Retinal pigment epithelial cell (primary cell): ENCODE measurements around the gene DAZL.

Experiments used
- DNase-seq: peaks from one replicate; pipeline ENCODE4 v3.0.0-alpha.2; 2010; ENCODE audit warnings: low read depth
- H3K4me3 ChIP-seq: 2 replicates; pipeline ENCODE4 v1.5.1; 2011; ENCODE audit warnings: mild to moderate bottlenecking, low read length, control low read depth, moderate library complexity
- TF ChIP-seq, protein P1 (sequence below): conservative IDR thresholded peaks from 2 replicates; pipeline ENCODE4 v1.5.1; 2011; ENCODE audit warnings: low read depth, low read length, control low read depth, inconsistent platforms

Gene DAZL, protein sequence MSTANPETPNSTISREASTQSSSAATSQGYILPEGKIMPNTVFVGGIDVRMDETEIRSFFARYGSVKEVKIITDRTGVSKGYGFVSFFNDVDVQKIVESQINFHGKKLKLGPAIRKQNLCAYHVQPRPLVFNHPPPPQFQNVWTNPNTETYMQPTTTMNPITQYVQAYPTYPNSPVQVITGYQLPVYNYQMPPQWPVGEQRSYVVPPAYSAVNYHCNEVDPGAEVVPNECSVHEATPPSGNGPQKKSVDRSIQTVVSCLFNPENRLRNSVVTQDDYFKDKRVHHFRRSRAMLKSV

DNA sequence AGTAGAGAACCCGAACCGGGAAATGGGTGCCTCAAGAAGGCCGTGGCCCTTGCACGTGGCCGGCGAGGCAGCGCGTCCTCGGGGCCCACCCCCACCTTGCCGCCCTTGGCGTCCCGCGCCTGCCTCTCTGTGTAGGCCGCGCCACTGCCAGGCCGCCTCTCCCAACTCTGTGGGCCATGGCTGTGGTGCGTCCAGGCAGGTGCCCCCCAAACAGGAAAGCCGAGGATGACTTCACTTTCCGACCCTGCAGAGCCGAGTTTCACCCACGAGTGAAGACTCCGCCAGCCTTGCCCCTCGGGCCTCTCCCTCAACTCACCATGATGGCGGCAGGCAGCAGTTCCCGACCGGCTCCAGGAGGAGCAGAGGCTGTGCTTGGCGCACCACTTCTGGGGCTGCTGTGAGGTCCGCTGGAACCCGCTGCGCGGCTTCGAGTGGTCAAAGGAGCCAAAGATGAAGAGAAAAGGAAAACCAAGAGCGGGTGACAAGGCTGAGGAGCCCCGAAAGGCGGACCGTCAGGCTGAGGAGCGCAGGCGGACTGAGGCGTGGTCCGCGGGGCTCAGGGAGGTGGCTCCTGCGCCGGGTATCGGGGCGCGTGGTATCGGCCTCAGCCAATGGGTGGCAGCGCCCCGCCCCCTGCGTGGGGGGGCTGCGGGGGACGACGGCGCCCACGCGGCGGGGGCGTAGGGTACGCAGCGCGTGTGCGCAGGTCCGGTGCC is at the start of gene DAZL:
Gene DAZL, minus strand, starts transcription at position 537 of the 716 bp plus-strand sequence. Its CDS starts 218 bp downstream, at position 319.
- TF ChIP-seq, protein P1, sequence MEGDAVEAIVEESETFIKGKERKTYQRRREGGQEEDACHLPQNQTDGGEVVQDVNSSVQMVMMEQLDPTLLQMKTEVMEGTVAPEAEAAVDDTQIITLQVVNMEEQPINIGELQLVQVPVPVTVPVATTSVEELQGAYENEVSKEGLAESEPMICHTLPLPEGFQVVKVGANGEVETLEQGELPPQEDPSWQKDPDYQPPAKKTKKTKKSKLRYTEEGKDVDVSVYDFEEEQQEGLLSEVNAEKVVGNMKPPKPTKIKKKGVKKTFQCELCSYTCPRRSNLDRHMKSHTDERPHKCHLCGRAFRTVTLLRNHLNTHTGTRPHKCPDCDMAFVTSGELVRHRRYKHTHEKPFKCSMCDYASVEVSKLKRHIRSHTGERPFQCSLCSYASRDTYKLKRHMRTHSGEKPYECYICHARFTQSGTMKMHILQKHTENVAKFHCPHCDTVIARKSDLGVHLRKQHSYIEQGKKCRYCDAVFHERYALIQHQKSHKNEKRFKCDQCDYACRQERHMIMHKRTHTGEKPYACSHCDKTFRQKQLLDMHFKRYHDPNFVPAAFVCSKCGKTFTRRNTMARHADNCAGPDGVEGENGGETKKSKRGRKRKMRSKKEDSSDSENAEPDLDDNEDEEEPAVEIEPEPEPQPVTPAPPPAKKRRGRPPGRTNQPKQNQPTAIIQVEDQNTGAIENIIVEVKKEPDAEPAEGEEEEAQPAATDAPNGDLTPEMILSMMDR = no peak
- H3K4me3 ChIP-seq = no peak within 1 kb of the TSS

DNA sequence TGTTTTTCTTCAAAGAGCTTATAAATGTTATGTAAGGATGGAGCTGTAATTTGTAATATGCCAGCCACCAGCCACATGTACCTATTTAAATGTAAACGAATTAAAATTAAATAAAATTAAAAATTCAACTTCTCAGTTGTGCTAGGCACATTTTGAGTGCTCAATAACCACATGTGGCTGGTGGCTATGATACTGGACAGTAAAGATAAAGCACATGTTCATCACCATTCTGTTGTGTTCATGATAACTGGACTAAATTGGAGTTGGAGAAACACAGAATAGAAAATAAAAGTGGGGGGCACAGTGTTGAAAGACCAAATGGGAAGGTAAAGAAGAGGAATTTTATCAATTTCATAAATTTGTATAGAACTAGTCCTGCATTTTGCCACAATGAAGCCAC is 49.8 kb upstream of the DAZL start:
- DNase-seq = no peak
- H3K4me3 ChIP-seq = no peak overlapping the region
- TF ChIP-seq, protein P1 = no peak

More for the DNA sequence above, at the start of gene DAZL:
- no peak for DNase-seq

DNA sequence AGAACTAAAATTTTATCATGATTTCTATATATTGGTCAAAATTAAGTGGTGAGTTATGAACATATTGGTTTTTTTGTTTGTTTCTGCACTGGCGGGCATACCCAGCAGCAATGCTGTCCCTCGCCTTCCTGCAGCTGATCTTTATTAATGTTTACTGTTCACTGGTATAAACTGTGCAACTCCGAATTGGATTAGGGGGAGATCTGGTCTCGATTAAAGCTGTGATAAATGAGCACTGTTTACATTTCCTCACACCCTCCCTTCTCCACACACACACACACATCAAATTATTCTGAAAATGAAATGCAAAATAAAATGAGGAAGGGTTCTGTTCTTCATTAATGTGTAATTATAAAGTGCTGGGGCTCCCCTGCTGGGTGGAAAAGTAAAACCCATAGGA is 48.5 kb upstream of the DAZL start:
- TF ChIP-seq, protein P1 = no peak
- DNase-seq = no peak
- H3K4me3 ChIP-seq = no peak overlapping the region

DNA sequence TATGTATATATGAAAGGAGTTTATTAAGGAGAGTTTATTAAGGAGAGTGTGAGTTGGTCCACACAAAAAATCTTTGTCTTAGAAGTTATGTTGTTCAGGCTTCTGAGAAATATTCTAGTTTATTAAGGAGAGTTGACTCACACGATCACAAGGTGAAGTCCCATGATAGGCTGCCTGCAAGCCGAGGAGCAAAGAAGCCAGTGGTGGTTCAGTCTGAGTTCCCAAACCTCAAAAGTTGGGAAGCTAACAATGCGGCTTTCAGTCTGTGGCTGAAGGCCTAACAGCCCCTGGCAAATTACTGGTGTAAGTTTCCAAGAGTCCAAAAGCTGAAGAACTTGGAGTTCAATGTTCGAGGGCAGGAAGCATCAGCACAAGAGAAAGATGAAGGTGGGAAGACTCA is 42.4 kb upstream of the DAZL start:
- DNase-seq = no peak
- TF ChIP-seq, protein P1 = no peak
- no peak overlapping the region for H3K4me3 ChIP-seq

DNA sequence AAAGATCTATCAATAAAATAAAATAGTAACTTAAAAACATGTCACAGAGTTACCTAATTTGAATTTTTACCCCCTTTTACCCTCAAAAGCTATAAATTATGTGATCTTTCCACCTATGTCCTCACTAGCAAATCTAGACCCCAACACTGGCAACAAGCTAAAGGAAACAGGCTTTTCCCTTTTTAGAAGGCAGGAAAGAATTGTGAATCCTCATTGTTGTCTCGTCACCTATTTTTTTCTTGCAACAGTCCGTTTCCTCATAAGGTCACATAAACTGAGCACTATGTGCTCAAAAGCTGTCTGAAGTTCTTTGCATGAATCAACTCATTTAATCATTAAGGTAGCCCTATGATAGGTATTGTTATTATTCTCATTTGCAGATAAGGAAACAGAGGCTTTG is 34.6 kb upstream of the DAZL start:
- no peak for DNase-seq
- TF ChIP-seq, protein P1 = no peak
- H3K4me3 ChIP-seq = no peak overlapping the region

DNA sequence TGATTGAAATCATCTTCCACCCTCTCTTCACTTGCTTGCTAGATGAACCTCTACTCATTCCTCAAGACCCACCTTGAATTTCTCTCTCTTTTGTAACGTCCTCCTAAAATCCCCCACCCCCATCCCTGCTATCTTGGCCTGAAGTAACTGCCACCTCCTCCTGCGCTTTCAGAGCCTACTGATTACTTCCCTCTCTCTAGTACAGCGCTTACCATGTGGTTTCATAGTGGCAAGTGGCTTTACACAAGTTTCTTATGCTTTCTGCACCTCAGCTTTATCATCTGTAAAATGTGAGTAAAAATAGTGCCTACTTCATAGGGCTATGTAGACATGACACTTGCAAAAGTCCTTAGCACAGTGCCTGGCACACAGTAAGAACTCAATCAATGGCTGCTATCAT is 28.7 kb upstream of the DAZL start:
- no peak overlapping the region for H3K4me3 ChIP-seq
- TF ChIP-seq, protein P1 = no peak
- no peak for DNase-seq

DNA sequence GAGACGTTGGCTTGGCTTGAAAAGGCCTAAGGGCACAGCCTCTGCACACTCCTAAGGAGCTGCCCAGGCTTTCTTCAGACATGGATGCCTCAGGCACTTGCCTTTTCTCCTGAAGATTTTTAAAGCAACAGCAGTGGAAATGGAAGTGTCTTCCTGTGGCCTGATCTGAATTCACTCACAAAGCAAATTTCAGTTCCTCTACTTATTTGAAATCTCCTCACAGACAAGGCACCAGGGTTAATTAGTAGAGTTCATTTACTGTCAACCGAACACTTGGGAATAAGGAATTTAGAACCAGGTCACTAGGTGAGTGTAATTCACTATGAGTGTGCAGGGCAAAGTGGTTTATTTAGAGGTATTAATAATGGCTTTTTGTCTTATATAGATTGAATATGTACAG is 27.2 kb upstream of the DAZL start:
- DNase-seq = no peak
- TF ChIP-seq, protein P1 = no peak
- no peak overlapping the region for H3K4me3 ChIP-seq
